Hepatocyte (in vitro differentiated cells): ENCODE results near the gene RPS26.

Experiments used
- EZH2phosphoT487 ChIP-seq: fragments of 200-600 bp; sonication (generic); IDR thresholded peaks from one replicate; pipeline ENCODE4 v1.6.1; 2018; ENCODE audit warnings: antibody characterized with exemption, mild to moderate bottlenecking, low read depth, moderate library complexity; ENCODE audit not compliant: unreplicated experiment, severe bottlenecking
- TF ChIP-seq, protein P1 (sequence below): fragments of 200-600 bp; sonication (generic); IDR thresholded peaks from 2 replicates; pipeline ENCODE4 v1.5.1; 2016; ENCODE audit warnings: antibody characterized with exemption, mild to moderate bottlenecking; ENCODE audit not compliant: poor library complexity

GRCh38 chr12:55995366-55995765 lies 46.4 kb upstream of the RPS26 start:
- TF ChIP-seq EZH2phosphoT487: no peak
- TF ChIP-seq, protein P1, sequence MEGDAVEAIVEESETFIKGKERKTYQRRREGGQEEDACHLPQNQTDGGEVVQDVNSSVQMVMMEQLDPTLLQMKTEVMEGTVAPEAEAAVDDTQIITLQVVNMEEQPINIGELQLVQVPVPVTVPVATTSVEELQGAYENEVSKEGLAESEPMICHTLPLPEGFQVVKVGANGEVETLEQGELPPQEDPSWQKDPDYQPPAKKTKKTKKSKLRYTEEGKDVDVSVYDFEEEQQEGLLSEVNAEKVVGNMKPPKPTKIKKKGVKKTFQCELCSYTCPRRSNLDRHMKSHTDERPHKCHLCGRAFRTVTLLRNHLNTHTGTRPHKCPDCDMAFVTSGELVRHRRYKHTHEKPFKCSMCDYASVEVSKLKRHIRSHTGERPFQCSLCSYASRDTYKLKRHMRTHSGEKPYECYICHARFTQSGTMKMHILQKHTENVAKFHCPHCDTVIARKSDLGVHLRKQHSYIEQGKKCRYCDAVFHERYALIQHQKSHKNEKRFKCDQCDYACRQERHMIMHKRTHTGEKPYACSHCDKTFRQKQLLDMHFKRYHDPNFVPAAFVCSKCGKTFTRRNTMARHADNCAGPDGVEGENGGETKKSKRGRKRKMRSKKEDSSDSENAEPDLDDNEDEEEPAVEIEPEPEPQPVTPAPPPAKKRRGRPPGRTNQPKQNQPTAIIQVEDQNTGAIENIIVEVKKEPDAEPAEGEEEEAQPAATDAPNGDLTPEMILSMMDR: no peak
